Measurements from ENCODE around the gene ARL8B.
"Not testable (repeated sequence)": the region's sequence is repeated elsewhere in the genome, so short reads cannot be mapped to it uniquely, and the experiment has no call there.

Gene ARL8B

GRCh38 chr3:5181469-5182141 lies 59.5 kb downstream of the ARL8B start:
- DNase-seq (ENCODE audit: low read depth in 1 of 2, low spot score in 1 of 2): peak in 1 of 2 experiments; percentile 60
- peak overlapping the region; percentile 95 for H3K27ac ChIP-seq (replicated peaks)
- H3K4me3 ChIP-seq (replicated peaks; ENCODE audit: insufficient read depth, low read length): no peak overlapping the region
- H3K27me3 ChIP-seq (ENCODE audit: insufficient read depth, poor library complexity, severe bottlenecking): no peaks in the 10 kb centered on the region
- TF ChIP-seq, protein P1, sequence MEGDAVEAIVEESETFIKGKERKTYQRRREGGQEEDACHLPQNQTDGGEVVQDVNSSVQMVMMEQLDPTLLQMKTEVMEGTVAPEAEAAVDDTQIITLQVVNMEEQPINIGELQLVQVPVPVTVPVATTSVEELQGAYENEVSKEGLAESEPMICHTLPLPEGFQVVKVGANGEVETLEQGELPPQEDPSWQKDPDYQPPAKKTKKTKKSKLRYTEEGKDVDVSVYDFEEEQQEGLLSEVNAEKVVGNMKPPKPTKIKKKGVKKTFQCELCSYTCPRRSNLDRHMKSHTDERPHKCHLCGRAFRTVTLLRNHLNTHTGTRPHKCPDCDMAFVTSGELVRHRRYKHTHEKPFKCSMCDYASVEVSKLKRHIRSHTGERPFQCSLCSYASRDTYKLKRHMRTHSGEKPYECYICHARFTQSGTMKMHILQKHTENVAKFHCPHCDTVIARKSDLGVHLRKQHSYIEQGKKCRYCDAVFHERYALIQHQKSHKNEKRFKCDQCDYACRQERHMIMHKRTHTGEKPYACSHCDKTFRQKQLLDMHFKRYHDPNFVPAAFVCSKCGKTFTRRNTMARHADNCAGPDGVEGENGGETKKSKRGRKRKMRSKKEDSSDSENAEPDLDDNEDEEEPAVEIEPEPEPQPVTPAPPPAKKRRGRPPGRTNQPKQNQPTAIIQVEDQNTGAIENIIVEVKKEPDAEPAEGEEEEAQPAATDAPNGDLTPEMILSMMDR (IDR thresholded peaks at IDR 0.05; ENCODE audit: insufficient read depth, low read length): no peak
- TF ChIP-seq SPI1 (IDR thresholded peaks at IDR 0.05; ENCODE audit: borderline replicate concordance, low read depth) (peak; percentile 63; the same call in 1 of the 2 replicates), REST (IDR thresholded peaks at IDR 0.05; ENCODE audit: insufficient replicate concordance, low read depth) (no peak), POLR2AphosphoS5 (IDR thresholded peaks at IDR 0.05; ENCODE audit: low read depth) (peak; percentile 27; the same call in 1 of the 2 replicates), GABPA (IDR thresholded peaks at IDR 0.05; ENCODE audit: low read depth) (no peak)

GRCh38 chr3:5183714-5184113 lies 61.6 kb downstream of the ARL8B start:
- H3K4me3 ChIP-seq (replicated peaks; ENCODE audit: insufficient read depth, low read length); H3K27me3 ChIP-seq (ENCODE audit: insufficient read depth, poor library complexity, severe bottlenecking): not testable (repeated sequence)
- DNase-seq (ENCODE audit: low read depth in 1 of 2, low spot score in 1 of 2): peak in 1 of 2 experiments; percentile 86
- peak overlapping the region; percentile 95 for H3K27ac ChIP-seq (replicated peaks)

GRCh38 chr3:5184499-5184898 lies 62.4 kb downstream of the ARL8B start:
- Histone ChIP-seq H3K27ac (replicated peaks) (peak overlapping the region; percentile 95), H3K4me3 (replicated peaks; ENCODE audit: insufficient read depth, low read length) (no peak overlapping the region), H3K27me3 (ENCODE audit: insufficient read depth, poor library complexity, severe bottlenecking) (no peaks in the 10 kb centered on the region)
- TF ChIP-seq GABPA (IDR thresholded peaks at IDR 0.05; ENCODE audit: low read depth): no peak
- DNase-seq (ENCODE audit: low read depth in 1 of 2, low spot score in 1 of 2): no peak

GRCh38 chr3:5185093-5185673 lies 63.1 kb downstream of the ARL8B start:
- TF ChIP-seq, protein P1 (IDR thresholded peaks at IDR 0.05; ENCODE audit: insufficient read depth, low read length): no peak
- TF ChIP-seq GABPA (IDR thresholded peaks at IDR 0.05; ENCODE audit: low read depth): no peak
- TF ChIP-seq SPI1 (IDR thresholded peaks at IDR 0.05; ENCODE audit: borderline replicate concordance, low read depth): no peak
- TF ChIP-seq REST (IDR thresholded peaks at IDR 0.05; ENCODE audit: insufficient replicate concordance, low read depth): no peak
- no peak for TF ChIP-seq POLR2AphosphoS5 (IDR thresholded peaks at IDR 0.05; ENCODE audit: low read depth)
- Histone ChIP-seq H3K27ac (replicated peaks) (peak overlapping the region; percentile 95), H3K27me3 (ENCODE audit: insufficient read depth, poor library complexity, severe bottlenecking) (no peaks in the 10 kb centered on the region), H3K4me3 (replicated peaks; ENCODE audit: insufficient read depth, low read length) (no peak overlapping the region)
- no peak for DNase-seq (ENCODE audit: low read depth in 1 of 2, low spot score in 1 of 2)

Measured in HL-60 (cell line).